ENCODE results near the gene PARD6G.
"Not testable (repeated sequence)": the region's sequence is repeated elsewhere in the genome, so short reads cannot be mapped to it uniquely, and the experiment has no call there.

The PARD6G gene

DNA sequence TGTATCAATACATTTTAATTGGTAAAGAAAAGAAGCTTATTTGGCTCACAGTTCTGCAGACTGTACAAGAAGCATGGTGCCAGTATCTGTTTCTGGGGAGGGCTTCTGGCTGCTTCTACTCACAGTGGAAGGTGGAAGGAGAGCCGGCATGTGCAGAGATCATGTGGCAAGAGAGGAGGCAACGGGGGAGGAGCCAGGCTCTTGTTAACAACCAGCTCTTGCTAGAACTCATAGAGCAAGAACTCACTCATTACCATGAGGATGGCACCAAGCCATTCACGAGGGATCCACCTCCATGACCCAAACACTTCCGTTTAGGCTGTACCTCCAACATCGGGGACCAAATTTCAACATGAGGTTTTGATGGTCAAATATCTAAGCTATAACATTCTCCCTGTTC is 7.5 kb downstream of the PARD6G start:
- no peak for DNase-seq

DNA sequence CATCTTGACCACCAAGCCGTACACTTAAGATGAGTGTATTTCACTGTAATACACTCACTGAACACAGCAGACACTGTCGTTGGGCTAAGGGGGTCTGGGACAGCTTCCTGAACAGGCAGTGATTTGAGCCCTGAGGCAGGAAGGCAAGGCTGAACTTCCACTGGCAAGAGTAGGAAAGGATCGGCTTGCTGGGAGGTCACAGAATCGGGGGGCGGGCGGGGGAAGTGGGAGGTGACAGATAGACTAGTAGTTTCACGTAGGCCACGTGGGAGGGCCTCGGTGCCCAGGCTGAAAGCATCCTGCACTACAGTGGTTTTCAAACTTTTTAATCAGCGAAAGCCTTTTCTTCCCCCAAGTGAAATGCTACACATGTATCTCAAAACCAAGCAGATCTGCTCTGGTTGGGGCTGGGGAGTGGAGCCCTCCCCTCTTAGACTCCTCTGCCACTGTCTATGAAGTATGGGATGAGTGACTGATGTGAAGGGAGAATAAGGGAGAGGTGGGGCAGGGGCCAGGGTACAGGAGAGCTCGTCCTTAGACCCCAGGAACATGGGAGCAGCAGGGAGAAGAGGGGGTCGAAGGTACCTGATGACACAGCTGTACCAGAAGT is 8.6 kb downstream of the PARD6G start:
- DNase-seq: no peak

DNA sequence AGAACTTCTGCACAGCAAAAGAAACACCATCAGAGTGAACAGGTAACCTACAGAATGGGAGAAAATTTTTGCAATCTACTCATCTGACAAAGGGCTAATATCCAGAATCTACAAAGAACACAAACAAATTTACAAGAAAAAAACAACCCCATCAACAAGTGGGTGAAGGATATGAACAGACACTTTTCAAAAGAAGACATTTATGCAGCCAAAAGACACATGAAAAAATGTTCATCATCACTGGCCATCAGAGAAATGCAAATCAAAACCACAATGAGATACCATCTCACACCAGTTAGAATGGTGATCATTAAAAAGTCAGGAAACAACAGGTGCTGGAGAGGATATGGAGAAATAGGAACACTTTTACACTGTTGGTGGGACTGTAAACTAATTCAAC is 9.8 kb downstream of the PARD6G start:
- not testable (repeated sequence) for DNase-seq

DNA sequence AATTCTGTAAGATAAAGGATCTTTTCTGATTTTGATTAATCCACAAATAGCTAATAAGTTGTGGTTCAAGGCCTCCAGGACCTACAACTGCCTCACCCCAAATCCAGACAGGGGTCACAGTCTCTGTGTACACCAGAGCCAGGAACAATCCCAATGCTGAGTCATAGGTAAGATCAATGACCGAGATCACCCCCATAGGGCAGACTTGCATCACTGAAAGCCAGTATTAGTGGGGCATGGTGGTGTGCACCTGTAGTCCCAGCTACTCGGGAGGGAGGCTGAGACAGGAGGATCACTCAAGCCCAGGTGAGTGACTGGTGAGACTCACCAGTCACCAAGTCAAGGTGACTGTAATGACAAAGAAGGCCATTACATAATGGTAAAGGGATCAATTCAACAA is 12.9 kb downstream of the PARD6G start:
- DNase-seq: no peak

DNA sequence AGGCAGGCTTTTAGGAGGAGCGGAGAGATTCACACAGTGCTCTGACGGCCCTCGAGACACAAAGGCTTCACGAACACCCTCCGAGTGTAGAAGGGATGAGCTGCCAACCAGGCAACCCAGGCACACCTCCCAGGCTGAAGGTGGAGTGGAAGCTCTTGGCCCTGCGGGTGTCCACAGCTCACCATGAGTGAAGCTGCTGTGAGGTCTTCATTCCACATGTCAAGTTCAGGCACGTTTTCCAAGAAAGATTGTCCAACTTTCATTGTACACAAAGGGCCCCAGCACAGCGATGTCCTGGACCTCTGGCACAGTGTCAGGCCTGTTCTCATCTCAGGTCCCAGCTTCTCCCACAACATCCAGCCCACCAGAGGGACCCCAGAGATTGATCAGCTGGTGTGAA is 13.4 kb downstream of the PARD6G start:
- DNase-seq: no peak

DNA sequence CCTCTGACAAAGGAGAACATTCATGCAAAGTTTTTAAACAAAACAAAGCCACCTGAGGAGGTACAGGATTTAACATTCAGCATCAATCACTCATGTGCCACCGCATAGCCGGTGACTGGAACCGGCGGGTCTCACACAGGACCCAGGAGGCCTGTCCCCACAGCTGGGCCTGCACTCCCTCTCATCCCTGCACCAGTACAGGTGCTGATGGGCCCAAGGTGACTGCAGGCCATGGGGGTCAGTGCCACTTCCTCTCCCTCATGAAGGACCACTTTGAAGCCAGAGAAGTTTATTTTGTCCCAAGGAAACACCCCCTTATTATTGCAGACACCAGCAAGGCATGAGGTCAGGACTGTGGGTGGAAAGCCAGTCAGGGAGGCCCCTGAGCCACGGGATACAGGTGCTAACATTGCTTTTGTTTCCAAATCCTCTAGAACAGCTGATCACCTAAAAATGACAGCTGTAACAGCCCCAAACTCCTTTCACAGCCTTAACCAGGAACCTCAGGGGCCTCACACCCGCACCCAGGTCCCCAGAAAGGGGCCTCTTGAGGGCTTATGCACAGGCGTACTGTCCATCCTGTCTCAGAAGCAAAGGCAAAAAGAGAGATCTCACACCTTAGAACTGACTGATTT is 14.0 kb downstream of the PARD6G start:
- no peak for DNase-seq

DNA sequence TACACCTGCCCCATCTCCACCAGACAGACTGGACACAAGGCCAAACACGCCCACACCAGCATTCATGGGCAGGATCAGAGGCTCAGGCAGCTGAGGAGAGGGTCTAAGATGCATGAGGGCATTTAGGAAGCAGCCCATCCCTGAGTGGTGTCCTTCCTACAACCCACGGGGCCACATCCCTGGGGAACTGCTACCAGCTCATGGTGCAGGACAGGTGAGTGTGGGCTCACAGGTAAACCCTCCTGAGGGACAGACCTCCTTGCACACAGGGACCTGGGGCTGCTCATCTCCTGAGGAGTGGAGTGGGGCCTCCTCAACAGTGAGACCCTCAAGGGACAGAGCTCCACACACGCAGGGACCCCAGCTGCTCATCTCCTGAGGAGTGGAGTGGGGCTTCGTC is 14.6 kb downstream of the PARD6G start:
- DNase-seq: no peak

DNA sequence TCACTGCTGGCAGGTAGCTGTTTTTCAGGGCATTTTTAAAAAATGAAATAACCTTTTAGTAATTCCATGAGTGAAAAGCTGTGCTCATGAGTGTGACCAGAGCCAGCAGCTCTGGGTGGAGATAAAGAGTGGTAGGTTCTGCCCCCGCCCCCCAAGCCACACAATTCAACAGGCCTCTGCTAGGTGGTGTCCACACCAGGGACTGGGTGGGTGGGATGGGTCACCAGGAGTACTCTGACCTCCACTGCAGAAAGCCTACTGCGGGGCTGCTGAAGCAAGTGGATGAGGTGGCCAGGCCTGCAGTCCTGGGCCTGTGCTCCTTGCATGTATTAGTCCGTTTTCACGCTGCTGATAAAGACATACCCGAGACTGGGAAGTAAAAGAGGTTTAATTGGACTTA is 15.3 kb downstream of the PARD6G start:
- no peak for DNase-seq

DNA sequence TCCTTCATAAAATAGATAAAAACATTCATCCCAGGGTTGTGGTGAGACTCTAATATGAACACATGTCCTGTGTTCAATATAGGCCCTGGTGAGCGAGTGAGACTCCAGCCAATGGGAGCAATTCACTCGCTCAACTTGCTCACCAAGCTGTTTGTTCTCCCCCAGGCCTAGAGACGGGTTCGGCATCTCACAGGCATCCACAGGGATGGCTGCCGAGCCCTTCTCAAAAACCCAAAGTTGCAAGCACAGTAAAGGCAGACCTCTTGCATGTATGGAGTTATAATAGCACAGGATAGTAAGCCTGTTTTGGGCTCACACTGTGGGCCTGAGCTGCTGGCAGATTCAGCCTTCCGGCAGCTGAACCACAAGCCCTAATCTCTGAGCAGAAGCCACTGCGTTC is 15.7 kb downstream of the PARD6G start:
- no peak for DNase-seq

DNA sequence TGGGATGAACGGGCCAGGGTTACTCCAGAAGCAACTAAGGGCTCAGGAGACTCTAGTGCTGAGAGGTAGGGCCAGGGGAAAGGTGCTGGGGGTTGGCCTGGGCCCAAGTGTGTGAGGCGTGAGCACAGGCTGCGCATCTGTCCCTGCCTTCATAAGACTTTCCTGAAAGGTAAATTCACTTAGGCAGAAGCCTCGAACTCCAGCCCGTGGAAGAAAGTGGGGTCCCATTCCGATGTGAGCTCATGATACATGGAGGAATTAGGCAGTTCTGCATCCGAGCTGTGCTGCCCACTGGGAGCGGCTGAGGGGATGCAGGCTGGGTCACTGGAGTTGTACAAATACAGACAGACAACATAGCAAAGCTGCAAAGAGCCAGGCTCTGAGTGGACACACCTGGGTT is 16.2 kb downstream of the PARD6G start:
- no peak for DNase-seq

DNA sequence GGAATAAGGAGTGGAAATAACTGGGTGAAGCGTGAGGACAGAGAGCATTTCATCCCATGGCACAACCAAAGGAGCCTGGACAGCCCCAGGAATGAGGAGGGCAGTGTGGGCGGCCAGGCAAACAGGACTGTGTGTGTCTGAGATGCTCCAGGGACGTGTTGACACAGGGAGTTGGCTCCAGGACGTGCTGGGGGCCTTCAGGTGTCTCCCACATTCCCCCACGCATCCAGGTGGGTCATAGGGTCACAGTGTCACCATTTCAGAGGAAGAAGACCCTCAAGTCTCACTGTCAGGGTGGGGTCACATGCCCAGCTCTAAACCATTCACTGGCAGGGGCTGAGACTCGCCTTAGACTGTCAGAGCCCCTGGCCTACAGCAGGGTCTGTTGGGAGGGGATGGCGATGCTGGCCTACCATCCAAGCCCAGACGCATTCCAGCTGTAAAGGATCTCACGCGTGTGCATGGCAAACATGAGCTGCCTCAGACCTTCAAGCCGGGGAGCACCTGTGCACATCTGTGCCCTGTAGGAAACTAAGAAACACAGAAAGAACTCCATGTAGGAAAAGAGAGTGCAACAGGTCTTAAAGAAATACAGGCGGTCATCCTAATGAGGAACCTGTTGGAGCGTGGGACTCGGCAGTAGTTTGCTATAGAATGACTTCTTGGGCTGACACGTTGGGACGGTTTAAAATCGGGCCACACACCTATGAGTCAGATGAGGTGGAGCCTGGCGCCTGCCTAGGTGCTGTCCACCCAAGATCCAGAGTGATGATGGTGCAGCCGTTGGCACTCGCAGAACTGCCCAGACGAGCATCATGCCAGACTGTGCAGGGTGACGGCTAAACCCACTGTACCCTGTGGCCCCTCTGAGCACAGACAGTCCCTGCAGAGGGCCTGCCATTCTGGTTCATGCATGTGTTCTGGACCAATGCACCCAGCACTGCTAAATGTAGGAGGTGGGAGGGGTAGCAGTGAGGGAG is 17.3 kb downstream of the PARD6G start:
- no peak for DNase-seq

DNA sequence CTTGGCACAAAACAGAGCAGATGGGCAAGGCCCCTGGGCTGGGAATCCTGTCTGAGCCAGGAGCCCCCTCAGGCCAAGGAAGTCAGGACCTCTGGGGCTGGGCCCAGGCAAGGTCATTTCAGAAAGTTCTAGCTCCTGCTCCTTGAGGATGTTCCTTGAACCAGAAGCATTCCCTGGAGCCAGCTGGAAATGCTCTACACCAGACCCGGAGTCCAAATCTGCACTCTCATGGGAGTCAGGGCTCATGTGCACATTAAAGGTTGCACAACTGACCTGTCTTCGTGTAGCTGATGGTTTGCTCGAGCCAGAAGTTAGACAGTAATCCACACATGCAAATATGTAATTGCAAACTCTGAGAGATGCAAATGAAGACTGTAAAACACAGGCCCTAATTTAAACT is 18.0 kb downstream of the PARD6G start:
- DNase-seq: peak; percentile 77

DNA sequence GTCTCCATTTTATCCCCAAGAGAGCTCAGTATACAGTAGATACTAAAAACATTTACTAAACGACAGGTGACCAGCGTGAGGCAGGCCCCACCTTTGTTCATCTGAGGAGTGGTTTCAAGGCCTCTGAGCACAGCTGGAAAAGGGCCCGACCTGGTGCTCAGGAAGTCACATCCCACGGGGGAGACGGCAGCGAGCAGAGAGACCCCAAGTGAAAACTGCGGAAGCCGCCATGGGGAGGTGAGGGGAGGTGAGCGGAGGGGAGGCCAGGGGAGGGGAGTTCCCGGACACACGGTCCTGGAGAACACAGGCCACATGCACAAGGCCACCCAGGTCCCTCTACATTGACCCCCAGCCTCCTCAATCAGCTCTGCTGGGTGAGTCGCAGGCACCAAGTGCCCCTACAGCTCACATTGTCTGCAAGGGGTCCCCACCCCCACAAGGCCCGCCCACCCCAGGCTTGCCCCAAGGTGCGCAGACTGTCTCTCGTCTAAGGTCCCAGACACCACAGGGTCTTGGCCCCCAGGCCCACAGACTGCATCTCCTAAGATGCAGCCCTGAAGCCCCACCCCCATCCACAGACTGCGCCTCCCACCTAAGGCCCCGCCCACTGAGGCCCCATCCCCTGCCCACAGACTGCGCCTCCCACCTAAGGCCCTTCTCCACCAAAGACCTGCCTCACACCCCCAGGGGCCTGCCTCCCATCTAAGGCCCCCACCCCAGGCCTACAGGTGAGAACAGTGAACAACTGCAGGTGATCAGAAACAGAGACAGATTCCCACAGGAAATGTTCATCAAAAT is 19.1 kb downstream of the PARD6G start:
- DNase-seq: no peak

DNA sequence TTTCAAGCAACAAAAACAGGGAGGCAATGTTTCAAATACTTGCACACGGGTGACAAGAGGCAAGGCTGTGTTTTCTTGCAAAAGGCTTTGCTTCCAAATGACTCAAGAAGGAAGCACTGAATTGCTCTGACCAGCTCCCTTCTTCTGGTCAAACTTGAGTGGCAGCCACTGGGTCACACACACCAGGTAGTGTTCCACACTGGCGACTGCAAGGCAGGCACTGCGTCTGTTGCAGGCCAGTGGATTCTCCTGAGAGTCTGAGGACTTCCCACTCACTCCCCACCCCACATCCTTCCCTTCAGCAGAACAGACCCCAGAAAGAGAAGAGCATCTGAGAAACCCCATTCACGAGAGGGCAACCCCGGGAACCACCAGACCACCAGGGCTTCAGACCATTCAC is 19.8 kb downstream of the PARD6G start:
- DNase-seq: no peak

DNA sequence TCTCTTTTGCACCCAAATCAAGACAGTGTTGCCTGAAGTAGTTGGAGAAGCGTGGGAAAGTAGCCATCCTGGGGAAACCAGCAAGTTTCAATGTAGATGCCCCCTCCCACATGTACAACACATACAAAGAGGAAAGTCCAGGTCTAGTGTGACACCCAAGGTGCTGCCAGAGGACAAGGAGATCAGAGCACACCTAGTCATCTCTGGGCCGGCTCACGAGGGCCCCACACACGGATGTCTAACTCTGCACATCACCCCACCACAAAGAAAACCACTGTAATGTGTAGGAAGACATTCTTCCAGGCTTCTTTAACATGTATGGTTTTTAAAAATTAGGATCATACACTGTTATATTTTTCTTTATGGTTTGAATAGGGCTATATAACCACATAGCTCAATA is 21.6 kb downstream of the PARD6G start:
- no peak for DNase-seq

DNA sequence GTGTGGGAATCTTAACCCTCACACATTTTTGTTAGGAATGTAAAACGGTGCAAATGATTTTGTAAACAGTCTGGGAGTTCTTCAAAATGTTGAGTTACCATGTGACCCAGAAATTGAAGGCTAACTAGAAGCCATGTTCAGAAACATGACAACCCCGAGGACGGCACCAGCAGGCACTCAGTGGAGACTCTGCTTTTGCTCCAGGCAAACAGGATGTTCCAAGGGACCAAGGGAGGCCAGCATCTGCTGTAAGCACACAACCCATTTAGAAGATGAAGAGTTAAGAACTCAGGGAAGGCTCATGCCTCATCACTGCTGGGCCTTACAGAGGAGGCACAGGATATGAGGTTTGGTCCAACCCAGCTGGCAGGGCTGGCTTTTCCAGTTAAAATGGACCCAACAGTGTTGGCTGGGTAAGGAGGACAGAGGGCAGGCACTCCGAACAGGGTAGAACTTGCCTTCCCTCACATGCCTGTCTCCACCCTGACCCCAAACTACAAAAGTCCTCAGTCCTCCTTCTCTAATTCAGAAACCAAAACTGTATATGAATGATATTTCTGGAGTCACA is 23.6 kb downstream of the PARD6G start:
- no peak for DNase-seq

DNA sequence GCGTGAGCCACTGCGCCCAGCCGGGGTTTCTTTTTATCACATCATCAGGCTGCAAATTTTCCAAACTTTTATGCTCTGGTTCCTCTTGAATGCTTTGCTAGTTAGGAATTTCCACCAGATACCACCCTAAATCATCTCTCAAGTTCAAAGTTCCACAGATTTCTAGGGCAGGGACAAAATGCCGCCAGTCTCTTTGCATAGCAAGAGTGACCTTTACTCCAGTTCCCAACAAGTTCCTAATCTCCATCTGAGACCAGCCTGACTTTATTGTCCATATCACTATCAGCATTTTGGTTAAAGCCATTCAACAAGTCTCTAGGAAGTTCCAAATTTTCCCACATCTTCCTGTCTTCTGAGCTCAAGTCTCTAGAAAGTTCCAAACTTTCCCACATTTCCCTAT is 27.8 kb downstream of the PARD6G start:
- DNase-seq: not testable (repeated sequence)

DNA sequence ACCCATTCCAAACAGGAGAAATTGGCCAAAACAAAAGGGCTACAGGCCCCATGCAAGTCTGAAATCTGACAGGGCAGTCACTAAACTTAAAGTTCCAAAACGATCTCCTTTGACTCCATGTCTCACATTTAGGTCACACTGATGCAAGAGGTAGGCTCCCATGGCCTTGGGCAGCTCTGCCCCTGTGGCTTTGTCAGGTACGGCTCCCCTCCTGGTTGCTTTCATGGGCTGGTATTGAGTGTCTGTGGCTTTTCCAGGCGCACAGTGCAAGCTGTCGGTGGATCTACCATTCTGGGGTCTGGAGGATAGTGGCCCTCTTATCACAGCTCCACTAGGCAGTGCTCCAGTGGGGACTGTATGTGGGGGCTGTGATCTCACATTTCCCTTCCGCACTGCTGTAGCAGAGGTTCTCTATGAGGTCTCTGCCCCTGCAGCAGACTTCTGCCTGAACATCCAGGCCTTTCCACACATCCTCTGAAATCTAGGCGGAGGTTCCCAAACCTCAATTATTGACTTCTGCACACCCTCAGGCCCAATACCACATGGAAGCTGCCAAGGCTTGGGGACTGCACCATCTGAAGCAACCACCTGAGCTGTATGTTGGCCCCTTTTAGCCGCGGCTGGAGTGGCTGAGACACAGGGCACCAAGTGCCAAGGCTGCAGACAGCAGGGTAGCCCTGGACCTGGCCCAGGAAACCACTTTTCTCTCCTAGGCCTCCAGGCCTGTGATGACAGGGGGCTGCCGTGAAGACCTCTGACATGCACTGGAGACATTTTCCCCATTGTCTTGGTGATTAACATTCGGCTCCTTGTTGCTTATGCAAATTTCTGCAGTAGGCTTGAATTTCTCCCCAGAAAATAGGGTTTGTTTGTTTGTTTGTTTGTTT is 28.7 kb downstream of the PARD6G start:
- no peak for DNase-seq

DNA sequence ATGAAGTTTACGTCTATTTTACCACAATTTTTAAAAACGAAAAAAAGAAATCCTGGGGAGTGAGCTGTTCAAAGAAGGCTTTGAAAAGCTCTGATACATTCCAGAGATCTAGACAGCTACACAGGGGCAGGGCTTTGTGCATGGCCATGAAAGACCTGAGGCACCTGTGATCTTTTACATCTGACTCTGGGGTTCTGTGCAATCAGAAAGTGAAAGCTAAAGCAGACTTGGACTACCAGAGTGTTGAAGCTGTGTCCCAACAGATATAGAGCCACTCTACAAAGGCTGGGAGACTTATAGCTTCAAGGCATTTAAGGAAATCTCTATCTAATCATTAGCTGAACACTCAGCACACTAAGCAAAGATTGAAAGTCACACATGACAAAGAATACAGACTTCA is 34.1 kb downstream of the PARD6G start:
- no peak for DNase-seq

DNA sequence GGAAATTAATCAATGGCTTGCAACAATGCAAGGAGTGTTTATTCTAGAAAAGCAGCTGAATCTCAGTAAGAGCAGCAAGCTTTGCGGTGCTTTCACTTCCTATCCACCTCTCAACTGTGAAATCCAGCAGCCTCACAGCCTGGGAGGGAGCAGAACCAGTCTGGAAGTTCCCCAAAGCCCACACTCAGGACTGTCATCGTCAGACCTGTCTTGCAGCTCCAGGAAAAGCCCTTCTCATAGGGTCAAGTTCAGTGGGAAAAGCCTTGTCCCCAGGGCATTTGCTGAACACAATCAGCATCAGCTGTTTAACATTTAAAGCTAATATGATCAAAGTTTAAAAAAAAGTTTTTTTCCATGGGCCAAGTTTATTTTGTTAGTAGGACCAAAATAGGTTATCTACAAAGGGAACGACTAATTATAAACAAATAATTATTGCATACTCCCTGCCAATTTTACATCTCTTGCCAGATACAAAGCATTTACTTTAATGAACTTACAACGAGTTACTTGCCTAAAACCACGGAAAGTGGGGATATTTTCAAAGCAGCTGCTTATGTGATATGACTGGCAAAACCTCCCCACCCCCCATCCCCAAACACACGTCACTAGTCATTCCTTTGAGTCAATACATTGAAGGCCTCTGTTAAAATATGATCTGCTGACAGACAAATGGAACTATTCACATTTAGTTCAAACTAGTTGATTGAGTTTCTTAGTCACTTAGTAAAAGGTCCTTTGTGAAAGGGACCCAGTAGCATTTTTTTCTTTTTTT is 36.8 kb downstream of the PARD6G start:
- no peak for DNase-seq

DNA sequence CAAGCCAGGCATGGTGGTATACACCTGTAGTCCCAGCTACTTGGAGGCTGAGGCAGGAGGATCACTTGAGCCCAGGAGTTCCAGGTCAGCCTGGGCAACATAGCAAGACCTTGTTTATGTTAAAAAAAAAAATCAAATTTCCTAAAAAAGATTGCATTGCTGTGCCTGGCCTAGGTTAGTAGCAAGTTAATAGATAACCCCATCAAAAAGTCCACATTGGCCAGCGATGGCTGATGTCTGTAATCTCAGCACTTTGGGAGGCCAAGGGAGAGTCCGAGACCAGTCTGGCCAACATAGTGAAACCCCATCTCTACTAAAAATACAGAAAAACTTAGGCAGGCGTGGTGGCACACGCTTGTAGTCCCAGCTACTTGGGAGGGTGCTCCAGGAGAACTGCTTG is 38.7 kb downstream of the PARD6G start:
- DNase-seq: no peak

All from NCI-H526 treated with DMSO at 0.1 percent for 48 hours (cell line).